HG02623 (cell line): ENCODE results near the gene LRRC25.
A peak's percentile ranks its signal among the peaks of the same experiment; 100 is the strongest.
"Not testable (repeated sequence)": the region's sequence is repeated elsewhere in the genome, so short reads cannot be mapped to it uniquely, and the experiment has no call there.

Source experiments
- ATAC-seq: cut with Tn5 transposase; IDR thresholded peaks from one replicate; pipeline ENCODE4 v1.9.1; 2021; ENCODE audit warnings: moderate library complexity; ENCODE audit not compliant: unreplicated experiment

LRRC25 gene

DNA sequence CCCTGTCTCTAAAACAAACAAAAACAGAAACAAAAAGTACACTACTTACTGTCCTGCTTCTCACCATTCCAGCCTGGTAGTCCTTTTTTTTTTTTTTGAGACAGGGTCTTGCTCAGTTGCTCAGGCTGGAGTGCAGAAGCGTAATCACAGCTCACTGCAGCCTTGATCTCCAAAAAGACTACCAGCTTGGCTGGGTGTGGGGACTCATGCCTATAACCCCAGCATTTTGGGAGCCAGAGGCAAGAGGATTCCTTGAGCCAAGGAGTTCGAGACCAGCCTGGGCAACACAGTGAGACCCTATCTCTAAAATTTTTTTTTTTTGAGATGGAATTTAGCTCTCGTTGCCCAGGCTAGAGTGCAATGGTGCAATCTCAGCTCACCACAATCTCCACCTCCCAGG, 16.6 kb downstream of the LRRC25 start:
- no peak for ATAC-seq

DNA sequence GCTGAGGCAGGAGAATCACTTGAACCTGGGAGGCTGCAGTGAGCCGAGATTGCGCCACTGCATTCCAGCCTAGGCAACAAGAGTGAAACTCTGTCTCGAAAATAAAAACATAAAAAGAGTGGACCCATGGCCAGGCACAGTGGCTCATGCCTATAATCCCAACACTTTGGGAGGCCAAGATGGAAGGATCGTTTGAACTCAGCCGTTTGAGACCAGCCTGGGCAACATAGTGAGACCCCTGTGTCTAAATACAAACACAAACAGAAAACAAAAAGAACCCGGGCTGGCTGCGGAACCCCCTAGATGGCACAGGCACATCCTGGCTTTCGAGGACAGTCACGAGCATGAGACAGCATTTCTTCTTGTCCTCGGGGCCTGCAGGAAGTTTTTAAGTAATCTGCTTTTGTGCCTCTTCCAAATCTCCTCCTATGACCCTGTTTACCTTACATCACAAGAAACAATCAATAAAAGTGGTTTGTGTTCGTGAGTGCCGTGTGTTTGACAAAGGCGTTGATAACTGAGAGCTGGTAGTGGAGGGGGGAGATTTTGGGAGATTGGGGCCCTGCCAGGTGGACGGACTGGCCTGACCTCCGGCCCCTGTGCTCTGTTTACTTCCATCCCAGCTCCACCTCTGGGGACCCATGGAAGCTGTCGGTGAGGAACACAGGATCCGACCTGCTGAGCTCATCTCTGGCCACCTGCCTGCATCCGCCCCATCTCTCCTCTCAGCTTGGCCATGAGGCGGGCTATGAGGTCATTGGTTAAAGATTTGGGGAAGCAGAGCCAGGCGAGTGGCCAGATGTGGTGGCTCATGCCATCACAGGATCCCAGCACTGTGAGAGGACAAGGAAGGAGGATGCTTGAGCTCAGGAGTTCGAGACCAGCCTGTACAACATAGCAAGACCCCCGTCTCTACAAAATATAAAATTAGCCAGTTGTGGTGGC, 17.3 kb downstream of the LRRC25 start:
- ATAC-seq, result no peak

DNA sequence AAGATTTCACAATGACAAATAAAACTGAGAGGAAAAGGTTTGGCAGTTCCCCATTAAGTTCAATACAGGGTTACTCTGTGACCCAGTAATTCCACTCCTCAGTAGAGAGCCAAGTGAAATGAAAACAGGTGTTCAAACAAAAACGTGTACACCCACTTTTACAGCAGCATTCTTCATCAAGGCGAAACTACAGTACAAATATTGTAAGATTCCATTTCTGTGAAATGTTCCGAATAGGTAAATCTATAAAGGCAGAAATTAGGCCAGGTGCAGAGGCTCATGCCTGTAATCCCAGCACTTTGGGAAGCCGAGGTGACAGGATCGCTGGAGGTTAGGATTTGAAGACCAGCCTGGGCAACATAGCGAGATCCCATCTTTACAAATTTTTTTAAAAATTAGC, 20.4 kb downstream of the LRRC25 start:
- ATAC-seq, result no peak

DNA sequence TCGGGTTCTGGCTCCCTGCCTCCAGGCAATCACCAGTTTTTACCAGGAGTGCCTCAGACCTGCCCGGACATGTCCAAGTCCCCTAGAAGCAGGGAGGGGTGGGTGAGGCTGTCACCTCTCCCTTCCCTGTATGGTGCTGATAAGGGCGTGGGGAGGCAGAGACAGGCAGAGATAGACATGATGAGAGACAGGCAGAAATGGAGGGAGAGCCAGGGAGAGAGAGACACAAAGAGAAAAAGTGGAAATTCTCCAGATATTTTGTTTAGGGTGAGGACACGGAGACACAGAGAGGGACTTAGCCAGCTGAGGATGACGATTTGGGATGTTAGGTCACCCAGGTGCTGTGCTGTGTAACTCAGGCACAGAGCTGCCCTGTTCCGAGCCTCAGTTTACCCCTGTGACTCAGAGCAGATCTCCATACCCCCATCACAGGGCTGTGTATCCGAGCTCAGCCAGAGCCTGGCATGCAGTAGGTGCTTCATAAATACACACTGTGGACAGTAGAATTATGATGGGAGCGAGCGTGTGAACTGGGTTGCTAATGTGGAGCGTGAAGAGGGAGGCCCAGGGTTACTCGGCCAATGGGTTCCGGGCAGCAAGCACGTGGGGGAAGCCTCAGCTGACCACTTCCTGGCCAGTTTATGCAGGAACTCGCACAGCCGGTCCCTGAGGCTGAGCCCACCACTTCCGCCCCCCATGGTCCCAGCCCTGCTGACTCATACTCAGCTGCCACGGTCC, 23.4 kb downstream of the LRRC25 start:
- ATAC-seq, result peak; percentile 59

DNA sequence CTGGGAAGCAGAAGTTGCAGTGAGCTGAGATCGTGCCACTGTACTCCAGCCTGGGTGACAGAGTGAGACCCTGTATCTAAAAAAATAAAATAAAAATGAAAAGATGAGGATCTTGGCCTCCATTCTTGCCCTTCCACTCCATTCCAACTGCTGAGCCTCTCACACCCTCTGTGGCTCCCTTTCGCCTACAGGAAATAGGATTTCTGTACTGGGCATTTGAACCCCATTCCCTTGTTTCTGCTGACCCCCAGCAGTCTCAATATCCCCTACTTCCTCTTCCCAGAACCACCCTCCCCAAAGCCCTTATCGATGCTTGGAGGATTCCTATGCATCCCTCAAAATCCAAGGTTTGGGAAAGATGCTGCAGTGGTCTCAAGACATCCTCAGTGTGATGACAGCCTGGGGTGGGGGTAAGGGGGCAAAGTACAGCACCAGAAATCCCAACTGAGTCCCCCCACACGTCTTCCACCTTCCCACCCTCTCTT, 24.0 kb downstream of the LRRC25 start:
- ATAC-seq, result no peak

DNA sequence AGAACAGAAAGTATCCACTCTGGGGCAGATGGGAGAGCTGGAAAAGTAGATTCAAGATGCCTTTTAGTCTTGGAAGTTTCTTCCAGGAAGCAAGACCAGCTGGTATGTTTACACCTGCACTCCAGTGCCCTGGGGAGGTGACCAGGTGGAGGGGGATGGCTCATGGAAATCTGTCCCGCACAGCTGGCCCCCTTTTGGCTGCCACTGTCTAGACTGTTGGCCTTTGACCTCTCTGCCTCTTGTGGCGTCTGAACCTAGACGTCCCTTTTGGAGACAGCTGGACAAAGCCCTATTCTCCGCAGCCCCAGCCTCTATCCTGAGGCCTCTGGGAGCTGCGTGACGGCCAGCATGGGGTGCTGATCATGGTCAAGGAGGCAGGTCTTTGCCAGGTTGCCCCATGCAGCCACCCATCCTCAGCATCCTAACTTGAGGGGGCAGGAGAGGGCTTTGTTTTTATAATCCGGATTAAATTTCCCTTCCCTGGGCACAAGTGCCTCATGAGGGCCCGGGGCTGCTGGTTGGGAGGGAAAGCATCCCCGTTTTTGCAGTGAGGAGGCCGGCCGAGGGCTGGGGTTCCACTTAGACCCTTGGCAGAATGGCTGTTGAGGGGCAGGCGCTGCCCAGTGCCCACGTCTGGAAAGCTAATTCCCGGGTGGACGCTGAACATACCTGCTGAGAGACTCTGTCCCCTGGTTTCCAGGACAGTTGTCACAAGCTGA, 28.8 kb downstream of the LRRC25 start:
- ATAC-seq, result no peak

DNA sequence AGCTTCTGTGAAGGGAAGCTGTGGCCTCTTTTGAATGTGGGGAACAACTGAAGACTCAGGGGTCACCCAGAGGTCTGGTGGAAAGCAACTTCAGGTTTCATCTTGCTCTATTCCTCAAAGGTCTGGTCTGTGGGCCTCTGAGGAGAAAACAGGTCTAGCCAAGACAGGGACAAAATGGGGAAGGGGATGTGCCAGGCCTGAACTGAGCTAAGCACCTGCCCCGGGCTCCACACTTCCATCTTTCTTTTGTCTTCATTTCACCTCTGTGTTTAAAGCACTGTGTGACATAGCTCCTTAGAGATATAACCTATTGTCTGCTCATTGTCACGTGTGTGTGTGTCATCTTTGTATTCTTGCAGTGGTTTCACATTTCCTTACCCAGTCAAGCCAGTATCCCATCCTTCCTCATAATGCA, 31.4 kb downstream of the LRRC25 start:
- no peak for ATAC-seq

DNA sequence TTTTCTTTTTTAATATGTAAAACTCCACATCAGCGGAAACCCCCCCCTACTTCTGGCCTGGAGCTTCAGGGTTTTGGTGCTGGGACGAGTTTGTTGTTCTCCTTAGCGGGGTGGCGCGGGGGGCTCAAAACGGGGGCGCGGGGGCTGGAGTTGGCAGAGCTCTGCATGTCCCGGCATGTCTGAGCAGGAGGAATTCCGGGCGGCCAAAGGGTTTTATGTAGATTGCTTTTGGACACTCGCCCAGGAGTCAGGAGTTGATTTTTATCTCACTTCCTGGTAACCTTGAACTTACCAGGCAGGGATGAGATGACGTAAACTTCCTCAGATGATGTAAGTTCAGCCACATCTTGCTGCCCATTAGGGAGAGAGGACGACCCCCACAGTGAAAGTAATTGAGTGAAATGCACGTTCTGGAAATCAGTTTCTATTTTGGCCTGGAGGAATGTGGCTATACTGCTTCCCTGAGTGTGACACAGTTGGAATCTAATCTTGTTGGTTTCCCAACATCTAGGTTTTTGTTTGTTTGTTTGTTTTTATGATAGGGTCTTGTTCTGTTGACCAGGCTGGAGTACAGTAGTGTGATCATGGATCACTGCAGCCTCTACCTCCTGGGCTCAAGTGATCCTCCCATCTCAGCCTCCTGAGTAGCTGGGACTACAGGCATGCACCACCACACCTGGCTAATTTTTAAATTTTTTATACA, 32.4 kb downstream of the LRRC25 start:
- no peak for ATAC-seq

DNA sequence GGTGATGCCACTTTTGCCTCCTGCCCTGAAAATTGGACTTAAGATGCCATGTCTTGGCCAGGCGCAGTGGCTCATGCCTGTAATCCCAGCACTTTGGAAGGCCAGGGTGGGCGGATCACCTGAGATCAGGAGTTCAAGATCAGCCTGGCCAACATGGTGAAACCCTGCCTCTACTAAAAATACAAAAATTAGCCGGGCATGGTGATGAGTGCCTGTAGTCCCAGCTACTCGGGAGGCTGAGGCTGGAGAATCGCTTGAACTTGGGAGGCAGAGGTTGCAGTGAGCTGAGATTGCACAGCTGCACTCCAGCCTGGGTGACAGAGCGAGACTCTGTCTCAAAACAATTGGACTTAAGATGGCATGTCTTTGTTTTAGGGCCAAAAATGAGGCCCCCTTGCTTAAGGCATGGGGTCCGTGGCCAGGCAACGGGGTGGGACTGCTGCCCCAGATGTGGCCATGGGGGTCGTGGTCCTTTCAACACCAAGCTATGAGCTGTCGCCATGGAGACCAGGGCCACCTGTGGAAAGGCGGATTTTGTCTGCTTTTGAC, 33.1 kb downstream of the LRRC25 start:
- ATAC-seq, result not testable (repeated sequence)

DNA sequence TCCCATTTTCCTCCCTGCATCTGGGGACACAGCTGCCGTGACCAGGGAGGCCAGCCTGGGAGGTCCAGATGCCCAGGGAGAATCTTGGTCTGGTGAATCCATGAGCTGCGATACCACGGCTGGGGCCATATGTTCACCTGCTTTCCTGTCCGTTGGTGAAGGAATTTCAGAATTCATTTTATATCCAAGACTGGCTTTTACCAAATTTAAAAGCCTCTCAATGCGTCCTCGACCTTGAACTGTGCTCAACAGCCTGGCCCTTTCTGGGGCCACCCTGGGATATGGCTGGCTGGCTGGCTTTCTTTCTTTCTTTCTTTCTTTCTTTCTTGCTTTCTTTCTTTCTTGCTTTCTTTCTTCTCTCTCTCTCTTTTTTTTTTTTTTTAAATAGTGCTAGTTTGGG, 33.6 kb downstream of the LRRC25 start:
- ATAC-seq, result no peak

DNA sequence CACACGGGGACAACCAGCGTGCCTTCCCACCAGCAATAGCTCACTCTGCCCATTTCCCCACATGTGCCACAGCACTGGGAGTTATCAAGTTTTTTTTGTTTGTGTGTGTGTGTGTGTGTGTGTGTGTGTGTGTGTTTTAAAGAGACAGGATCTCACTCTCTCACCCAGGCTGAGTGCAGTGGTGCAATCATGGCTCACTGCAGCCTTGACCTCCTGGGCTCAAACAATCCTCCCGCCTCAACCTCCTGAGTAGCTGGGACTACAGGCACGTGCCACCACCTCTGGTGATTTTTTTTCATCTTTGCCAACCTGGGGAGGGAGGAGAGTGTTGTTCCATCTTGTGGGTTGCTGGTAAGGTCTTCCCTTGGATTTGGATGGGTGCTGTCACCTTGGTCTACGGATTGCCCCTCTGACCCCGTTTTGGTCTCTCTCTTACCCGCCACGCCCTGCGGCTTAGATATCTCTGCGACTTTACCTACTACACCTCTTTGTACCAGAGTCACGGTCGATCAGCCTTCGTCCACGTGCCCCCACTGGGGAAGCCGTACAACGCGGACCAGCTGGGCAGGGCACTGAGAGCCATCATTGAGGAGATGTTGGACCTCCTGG, 34.4 kb downstream of the LRRC25 start:
- no peak for ATAC-seq

DNA sequence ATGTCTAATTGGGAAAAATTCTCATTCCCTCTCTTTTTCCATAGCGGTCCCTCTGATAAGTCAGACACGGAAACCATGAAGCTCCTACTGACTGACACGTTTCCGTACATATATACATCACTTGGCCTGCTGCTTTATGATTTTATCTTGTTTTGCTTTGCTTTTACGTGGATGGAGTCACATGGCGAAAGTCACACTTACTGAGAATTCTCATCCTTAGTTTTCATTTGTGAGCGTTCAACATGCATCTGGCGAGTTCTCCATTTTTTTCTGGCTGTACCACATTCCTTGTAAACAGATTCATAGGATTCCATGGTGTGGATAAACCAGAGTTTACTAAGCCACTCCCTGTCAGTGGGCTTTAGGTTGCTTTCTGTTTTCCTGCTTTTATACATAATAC, 35.8 kb downstream of the LRRC25 start:
- no peak for ATAC-seq

DNA sequence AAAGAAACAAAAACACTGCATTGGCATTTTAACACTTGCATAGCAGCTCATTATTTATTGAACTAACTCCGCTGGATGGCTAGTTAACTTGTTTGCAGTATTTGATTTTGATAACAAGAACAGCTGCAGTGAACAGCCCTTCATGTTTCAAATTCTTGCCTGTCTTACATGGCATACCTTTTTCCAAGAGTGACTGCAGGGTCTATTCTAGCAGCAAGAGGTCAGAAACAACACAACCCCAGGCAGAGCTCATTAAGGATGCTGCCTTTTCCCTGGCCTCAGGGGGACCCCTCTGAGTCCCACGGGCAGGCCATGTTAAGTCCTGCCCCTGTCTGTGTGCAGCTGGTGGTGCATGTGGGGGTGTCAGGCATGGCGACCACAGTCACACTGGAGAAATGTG, 40.4 kb downstream of the LRRC25 start:
- no peak for ATAC-seq

DNA sequence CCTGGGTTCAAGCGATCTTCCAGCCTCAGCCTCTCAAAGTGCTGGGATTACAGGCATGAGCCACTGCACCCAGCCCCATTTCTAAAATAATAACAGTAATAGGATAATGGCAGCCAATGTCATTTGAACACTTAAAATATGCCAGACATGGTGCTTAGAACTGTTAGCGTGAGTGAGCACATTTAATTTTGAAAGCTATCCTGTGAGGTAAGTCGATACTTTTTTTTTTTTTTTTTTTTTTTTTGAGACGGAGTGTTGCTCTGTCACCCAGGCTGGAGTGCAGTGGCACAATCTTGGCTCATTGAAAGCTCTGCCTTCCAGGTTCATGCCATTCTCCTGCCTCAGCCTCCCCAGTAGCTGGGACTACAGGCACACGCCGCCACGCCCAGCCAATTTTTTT, 42.7 kb downstream of the LRRC25 start:
- ATAC-seq, result not testable (repeated sequence)

DNA sequence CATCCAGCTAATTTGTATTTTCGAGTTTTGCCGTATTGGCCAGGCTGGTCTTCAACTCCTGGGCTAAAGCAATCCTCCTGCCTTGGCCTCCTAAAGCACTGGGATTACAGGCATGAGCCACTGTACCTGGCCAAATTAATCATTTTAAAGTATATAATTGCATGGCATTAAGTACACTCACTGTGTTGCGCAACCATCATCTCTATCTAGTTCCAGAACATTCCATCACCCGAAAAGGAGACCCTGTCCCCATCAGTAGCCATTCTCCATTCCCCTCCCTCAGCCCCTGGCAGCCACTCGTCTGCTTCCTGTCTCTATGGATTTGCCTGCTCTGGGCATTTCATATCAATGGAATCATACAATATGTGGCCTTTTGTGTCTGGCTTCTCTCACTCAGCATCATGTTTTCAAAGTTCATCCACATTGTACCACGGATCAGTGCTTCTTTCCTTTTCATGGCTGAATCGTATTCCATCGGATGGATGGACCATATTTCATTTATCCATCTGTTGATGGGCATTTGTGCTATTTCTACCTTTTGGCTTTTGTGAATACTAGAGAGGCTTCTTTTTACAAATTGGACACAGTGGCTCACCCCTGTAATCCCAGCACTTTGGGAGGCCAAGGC, 43.9 kb downstream of the LRRC25 start:
- ATAC-seq, result no peak

DNA sequence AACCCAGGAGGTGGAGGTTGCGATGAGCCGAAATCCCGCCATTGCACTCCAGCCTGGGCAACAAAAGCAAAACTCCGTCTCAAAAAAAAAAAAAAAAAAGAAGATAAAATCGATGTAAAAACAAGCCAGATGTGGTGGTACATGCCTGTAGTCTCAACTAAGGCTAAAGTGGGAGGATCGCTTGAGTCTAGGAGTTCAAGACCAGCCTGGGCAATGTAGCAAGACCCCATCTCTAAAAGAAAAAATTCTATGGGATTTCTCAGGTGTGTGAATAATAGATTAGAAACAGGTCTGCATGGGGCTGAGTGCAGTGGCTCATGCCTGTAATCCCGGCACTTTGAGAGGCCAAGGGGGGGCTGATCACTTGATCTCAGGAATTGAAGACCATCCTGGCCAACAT, 45.9 kb downstream of the LRRC25 start:
- no peak for ATAC-seq

DNA sequence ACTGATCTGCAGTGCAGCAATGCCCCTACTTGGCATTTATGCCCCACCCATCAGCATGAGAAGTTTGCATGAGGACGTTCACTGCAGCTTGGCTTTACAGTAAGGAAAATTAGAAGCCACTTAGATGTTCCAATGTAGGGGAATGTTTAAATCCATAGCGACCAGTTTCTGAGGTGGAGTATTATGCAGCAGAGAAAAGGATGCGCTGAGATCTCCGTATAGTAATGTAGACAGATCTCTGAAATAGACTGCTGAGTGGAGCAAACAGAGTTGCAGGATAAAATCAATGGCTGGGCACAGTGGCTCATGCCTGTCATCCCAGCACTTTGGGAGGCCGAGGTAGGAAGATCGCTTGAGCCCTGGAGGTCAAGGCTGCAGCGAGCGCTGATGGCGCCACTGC, 46.9 kb downstream of the LRRC25 start:
- ATAC-seq, result no peak

DNA sequence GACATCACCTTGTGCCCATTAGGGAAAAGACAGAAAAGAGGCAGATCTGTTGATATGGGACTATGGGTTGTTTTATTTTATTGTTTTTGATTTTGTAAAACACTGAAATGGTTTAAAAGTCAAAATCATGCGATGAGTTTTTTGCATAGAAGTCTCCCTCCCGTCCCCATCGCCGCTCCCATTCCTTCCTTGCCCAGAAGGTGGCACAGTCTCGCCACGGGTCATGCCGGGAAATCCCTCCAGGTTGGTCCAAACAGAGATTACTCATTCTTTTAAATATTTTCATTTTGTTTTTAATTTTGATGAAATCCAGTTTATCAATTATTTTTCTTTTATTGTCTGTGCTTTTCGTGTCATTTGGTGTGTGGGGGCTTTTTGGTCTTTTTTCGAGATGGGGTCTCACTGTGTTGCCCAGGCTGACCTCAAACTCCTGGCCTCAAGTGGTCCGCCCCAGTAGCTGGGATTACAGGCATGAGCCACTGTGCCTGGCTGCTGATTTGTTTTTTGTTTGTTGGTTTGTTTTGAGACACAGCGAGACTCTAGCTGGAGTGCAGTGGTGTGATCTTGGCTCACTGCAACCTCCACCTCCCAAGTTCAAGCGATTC, 47.8 kb downstream of the LRRC25 start:
- no peak for ATAC-seq

DNA sequence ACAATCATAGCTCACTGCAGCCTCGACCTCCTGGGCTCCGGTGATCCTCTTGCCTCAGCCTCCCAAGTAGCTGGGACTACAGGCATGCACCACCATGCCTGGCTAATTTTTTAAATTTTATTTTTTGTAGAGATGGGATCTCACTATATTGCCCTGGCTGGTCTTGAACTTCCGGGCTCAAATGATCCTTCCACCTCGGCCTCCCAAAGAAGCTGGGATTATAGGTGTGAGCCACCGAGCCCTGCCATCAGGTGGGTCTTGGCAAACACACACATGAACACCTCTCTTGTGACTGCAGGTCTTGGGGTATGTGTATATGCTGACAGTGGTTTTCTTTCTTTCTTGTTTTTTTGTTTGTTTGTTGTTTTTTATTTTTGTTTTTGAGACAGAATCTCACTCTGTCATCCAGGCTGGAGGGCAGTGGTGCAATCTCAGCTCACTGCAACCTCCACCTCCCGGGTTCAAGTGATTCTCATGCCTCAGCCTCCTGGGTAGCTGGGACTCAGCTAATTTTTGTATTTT, 48.5 kb downstream of the LRRC25 start:
- ATAC-seq, result not testable (repeated sequence)
